OCI-M1 (cell line): Measurements from ENCODE around the gene KIAA0319L.
"Not testable (repeated sequence)": the region's sequence is repeated elsewhere in the genome, so short reads cannot be mapped to it uniquely, and the experiment has no call there.

Experiments used
- DNase-seq: peaks from one replicate; lab custom pipeline; 2025; lab: John Stamatoyannopoulos, UW

Gene KIAA0319L

GRCh38 chr1:35488336-35488735, 68.9 kb downstream of the KIAA0319L start:
- DNase-seq: peak; percentile 67

DNA sequence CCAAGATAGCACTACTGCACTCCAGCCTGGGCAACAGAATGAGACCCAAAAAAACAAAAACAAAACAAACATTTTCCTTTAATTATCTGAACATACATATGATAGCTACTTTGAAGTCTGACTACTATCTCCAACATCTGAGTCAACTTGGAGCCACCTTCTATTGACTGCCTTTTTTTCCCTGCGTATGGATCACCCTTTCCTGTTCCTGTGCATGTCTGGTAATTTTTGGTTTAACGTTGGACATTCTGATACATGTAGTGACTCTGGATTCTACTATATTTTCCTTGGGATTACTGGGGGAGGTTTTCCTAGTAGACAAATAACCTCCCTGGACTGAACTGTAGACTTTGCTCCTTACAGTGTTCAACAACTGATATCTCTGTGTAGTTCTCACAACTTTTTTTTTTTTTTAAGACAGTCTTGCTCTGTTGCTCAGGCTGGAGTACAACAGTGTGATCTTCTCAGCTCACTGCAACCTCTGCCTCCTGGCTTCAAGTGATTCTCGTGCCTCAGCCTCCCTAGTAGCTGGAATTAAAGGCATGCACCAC, 70.3 kb downstream of the KIAA0319L start:
- no peak for DNase-seq

GRCh38 chr1:35481229-35481628, 76.0 kb downstream of the KIAA0319L start:
- DNase-seq: no peak

DNA sequence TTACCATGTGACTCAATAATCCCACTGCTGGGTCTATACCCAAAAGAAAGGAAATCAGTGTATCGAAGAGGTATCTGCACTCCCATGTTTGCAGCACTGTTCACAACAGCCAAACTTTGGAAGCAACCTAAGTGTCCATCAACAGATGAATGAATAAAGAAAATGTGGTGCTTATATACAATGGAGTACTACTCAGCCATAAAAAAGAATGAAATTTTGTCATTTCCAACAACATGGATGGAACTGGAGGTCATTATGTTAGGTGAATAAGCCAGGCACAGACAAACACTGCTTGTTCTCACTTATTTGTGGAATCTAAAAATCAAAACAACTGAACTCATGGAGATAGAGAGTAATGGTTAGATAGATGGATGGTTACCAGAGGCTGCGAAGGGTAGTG, 79.3 kb downstream of the KIAA0319L start:
- DNase-seq: no peak

DNA sequence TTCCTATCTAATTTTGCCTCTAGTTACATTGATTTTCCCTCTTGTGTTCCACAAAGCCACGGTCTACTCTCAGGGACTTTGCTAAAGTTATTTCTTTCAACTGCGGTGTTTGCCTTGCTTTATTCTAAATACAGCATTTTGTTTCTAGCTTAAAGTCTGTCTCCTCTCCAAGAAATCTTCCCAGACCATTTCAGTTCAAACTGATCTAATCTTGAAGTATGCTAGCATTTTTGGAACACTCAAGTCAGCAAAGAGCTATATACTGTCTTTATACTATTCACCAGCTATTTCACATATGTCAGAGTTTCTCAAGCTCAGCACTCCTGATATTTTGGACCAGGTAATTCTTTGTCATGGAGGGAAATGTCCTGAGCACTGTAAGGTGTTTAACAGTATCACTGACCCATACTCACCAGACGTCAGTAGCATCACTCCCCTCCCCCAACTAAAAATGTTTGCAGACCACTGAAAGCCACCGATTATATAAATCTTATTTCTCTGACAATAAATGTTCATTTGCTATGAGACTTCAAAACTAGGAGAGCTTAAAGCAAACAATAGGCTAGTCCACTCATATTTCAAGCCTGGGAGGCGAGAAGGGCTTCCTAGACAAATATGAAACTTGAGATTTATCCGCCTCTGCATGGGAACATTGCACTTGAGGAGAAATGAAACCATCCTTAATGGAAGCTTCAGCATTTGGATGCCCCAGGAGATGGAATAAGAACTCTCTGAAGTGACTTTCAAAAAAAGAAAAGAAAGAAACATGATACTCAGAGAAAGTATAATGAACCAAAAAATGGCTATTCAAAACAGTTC, 81.1 kb downstream of the KIAA0319L start:
- no peak for DNase-seq

- no peak for DNase-seq
These were observed 81.8 kb downstream of the KIAA0319L start for GRCh38 chr1:35475356-35475755.

GRCh38 chr1:35473216-35473615, 84.0 kb downstream of the KIAA0319L start:
- DNase-seq: not testable (repeated sequence)

GRCh38 chr1:35470977-35471613, 86.1 kb downstream of the KIAA0319L start:
- no peak for DNase-seq

DNA sequence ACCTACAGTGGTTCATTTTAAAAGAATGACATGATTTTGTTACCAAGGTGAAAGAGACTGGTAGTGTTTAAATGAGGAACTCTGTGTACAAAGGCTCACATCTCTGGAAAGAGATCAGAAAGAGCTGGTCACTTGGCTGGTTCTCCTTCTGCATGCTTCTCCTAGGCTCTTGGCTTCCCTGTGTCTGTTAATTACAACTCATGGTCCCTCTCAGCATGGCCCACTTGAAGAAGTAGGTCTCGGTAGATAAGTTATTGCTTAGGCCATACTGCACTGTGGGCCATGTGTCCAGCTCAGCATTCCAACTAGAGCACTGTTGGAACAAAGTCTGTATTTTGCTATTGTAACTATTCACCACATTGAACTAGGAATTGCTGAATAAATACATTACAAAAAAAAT, 91.1 kb downstream of the KIAA0319L start:
- DNase-seq: no peak

GRCh38 chr1:35463749-35464148, 93.5 kb downstream of the KIAA0319L start:
- DNase-seq: not testable (repeated sequence)

DNA sequence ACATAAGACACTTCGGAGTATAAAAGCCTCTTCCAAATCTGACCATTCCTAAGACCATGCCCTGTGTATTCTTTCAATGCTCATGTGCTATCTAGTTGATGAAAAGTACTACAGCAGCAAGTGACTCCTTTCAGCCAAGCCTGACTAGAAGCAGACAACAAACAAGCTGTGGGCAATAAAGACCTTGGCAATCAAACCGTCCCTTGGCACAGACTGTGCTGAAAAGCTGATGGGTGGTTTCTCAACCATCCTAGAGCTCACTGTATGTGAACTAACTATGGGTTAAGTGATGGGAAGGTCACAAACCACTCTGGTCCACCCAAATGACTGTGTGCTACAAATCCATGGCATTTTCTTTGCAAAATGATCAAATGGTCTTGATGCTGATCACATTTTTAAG, 94.0 kb downstream of the KIAA0319L start:
- DNase-seq: no peak

DNA sequence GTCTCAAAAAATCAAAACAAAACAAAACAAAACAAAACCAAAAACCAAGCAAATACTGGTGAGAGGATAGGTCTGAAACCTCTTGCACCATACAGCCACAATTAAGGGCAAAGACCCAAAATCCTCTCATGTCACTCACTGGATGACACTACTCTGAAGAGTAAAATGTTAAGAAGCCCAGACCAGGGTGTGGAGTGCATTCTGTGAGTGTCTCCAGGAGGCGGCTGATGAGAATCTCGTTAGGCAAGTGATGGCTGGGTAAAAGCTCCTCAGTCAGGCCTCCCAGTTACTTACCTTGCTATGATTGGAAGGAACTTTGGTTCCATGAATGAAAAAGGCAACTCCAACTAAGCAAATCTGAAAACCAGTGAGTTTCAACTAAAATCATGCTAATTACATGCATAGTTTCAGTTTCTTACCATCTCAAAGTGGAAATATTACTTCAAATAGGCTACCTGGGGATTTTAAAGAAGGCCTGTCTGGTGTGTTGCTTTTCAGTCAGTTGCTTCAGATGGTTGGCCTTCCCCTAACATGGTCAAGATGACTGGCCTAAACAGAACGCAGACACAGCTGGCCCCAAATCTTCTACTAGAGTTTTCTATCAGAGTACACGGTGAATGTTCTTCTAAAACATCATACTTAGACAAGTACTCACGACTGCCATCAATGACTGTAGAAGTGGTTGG, 95.1 kb downstream of the KIAA0319L start:
- DNase-seq: no peak

- no peak for DNase-seq
These were observed 96.4 kb downstream of the KIAA0319L start for GRCh38 chr1:35460796-35461195.

DNA sequence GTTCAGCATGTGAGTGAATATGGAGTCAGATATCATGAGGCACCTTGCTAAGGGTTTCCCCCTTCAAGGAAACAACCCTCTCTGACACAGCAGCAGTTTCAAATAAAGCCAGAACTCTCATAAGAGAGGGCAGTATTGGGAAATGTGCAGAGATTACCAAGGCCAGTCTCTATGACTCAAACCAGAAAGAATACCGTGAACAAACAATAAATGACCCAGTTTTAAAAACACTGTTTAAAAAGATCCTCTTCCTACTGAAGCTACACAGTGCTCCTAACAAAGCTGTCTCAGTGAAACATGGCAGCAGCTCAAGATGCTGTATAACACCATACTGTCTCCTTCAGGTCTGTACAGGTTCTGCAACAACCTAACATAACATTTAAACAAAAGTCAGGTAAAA, 102.6 kb downstream of the KIAA0319L start:
- no peak for DNase-seq

DNA sequence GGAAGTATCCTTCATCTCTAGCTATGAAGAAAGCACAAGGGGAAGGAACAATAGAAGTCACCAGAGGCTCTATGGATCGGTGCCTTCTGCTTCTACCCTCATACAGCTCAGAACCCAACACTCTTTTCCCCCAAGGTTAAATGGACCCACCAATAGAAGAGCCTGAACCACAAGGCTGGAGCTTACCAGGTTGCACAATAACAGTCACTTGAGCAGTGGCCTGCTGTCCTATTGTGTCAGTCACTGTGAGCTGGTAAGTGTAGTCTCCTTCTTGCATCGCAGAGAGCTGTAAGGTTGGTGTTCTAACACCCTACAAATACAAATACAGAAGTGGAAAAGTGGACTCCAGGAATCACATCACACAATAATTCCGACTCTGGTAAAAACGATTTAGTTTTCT, 103.0 kb downstream of the KIAA0319L start:
- DNase-seq: no peak

DNA sequence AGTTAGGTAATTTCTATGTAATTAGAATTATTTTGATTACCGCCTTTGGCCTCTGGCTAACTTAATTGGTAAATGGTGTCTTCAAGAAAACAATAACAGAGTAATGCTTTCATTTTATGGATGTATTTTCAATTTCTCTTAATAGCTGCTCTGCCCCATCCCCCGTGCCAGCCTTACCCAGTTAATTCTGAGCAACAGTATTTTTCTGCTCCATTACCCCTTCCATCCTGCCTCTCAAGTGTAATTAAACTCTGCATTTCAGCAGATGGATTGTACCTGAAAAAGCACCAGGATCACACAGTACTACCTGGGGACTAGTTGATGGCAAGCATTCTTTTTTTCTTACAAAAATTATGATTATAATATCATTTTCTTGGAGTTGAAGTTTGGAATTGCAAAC, 104.2 kb downstream of the KIAA0319L start:
- no peak for DNase-seq

DNA sequence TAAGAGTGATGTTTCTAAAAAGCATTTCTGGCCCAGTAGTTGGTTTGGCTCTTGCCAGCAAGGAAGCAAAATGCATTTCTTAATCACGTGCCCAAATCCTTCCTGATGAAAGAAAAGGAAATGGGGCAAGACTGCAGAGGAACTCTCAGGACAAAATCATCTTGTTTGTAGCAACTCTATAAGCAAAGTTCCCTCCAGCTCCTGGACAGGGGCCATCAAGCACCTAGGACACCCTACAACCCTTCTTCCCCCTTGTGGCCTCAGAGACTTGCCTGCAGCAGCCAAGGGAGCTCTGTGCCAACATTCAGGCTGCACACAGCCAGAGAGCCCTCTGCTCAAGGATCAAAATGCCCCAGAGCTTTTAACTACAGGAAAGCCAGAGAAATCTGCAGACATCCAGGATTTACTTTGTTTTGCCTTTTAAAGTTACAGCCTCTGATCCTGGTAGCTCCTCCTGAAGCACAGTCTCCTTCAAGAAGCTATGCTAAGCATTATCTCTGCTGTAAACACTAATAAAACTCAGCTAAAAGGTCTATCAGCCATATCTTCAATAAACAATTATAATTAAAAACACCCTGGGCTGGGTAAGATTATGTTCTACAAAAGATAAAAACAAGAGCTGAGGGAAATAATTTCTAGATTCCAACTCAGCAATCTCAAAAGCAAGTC, 105.0 kb downstream of the KIAA0319L start:
- no peak for DNase-seq

- peak; percentile 81 for DNase-seq
These were observed 106.1 kb downstream of the KIAA0319L start for GRCh38 chr1:35451125-35451528.

GRCh38 chr1:35449334-35450008, 107.7 kb downstream of the KIAA0319L start:
- no peak for DNase-seq

- no peak for DNase-seq
These were observed 108.8 kb downstream of the KIAA0319L start for GRCh38 chr1:35448344-35448801.

DNA sequence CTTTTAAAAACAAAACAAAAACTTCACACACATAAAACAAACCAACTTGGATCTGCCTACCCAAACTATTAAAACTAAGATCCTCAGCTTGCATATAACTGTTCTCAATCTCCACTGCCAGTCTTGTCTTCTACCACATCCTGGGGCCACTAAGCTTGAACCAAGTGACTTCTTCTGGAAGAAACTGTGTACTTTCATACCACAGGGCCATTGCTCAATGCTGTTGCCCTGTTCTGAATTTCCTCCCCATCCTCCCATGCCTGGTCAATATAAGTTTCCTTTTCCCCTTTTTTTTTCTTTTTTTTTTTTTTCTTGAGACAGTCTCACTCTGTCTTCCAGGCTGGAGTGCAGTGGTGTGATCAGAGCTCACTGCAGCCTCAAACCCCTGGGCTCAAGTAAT, 109.9 kb downstream of the KIAA0319L start:
- DNase-seq: no peak

- DNase-seq: no peak
These were observed 112.8 kb downstream of the KIAA0319L start for GRCh38 chr1:35444519-35444774.
